ENCODE measurements around the gene ALOX12.

- TF ChIP-seq POLR2AphosphoS5 (IDR thresholded peaks at IDR 0.05) (no peak), POLR2A (IDR thresholded peaks at IDR 0.05) (no peak), CTCF (IDR thresholded peaks at IDR 0.05 in 8 of 11, conservative IDR thresholded peaks at IDR 0.05 in 3 of 11) (no peak)
Observed at GRCh38 chr17:7029096-7029495, 33.2 kb downstream of the ALOX12 start.

Data from spleen (tissue), 7 donors.